ENCODE data around the gene TSC22D2. TPM values are rescaled to one million over a fixed set of nuclear protein-coding genes. Genes with fewer than 3 reads are reported as not detected.

Gene TSC22D2
- total and polyA plus RNA-seq, 2 donors from 2014 or later, result 13.4 to 25.3 TPM

DNA sequence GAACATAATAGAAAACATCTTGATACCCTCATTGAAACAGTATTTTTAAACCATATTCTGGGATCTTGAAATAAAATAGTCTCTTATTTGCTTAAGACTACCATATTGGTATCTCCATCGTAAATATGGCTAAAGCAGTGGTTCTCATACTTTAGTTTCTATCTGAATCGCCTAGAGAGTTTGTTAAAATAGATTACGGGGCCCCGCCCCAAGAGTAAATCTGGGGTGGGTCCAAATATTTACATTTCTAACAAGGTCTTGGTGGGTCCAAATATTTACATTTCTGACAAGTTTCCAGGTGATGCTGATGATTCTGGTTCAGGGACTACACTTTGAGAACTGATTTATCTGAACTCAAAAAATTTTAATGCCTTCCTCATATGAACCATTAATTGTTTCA lies 45.3 kb downstream of the TSC22D2 start:
- Histone ChIP-seq H3K4me3 (ENCODE audit: low read length in 3 of 3) (no peak overlapping the region), H3K9me3 (ENCODE audit: control insufficient read depth in 2 of 3, insufficient read depth in 1 of 3, low read length in 3 of 3) (no peaks in the 10 kb centered on the region), H3K4me1 (ENCODE audit: control insufficient read depth in 2 of 3, insufficient read depth in 2 of 3, low read depth in 1 of 3, low read length in 3 of 3) (peaks cover 0 to 10% (median 0%) of the 10 kb centered on the region in 3 donors), H3K9ac (ENCODE audit: low read length in 3 of 3) (no peak overlapping the region), H3K36me3 (ENCODE audit: control insufficient read depth in 2 of 3, insufficient read depth in 3 of 3, low read length in 3 of 3) (peaks cover 0 to 3% (median under 1%) of the 10 kb centered on the region in 3 donors), H3K27me3 (ENCODE audit: control insufficient read depth, insufficient read depth, low read length) (no peaks in the 10 kb centered on the region), H3K27ac (ENCODE audit: low read depth in 2 of 2, low read length in 2 of 2) (no peak overlapping the region)
- FAIRE-seq (no peak), DNase-seq (no peak)
- intact Hi-C loops (cut with DNase I), result no loop called here
- TF ChIP-seq, protein P1, sequence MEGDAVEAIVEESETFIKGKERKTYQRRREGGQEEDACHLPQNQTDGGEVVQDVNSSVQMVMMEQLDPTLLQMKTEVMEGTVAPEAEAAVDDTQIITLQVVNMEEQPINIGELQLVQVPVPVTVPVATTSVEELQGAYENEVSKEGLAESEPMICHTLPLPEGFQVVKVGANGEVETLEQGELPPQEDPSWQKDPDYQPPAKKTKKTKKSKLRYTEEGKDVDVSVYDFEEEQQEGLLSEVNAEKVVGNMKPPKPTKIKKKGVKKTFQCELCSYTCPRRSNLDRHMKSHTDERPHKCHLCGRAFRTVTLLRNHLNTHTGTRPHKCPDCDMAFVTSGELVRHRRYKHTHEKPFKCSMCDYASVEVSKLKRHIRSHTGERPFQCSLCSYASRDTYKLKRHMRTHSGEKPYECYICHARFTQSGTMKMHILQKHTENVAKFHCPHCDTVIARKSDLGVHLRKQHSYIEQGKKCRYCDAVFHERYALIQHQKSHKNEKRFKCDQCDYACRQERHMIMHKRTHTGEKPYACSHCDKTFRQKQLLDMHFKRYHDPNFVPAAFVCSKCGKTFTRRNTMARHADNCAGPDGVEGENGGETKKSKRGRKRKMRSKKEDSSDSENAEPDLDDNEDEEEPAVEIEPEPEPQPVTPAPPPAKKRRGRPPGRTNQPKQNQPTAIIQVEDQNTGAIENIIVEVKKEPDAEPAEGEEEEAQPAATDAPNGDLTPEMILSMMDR (IDR thresholded peaks at IDR 0.05; ENCODE audit: borderline replicate concordance, extremely low read depth, insufficient read depth), result no peak

GRCh38 chr3:150454085-150454484 lies 46.0 kb downstream of the TSC22D2 start:
- H3K36me3 ChIP-seq (ENCODE audit: control insufficient read depth in 2 of 3, insufficient read depth in 3 of 3, low read length in 3 of 3), result peaks cover 3 to 9% (median 5%) of the 10 kb centered on the region in 3 donors
- TF ChIP-seq, protein P1 (IDR thresholded peaks at IDR 0.05; ENCODE audit: borderline replicate concordance, extremely low read depth, insufficient read depth), result no peak
- H3K27ac ChIP-seq (ENCODE audit: low read depth in 2 of 2, low read length in 2 of 2), result no peak overlapping the region
- no peak overlapping the region for H3K4me3 ChIP-seq (ENCODE audit: low read length in 3 of 3)
- H3K4me1 ChIP-seq (ENCODE audit: control insufficient read depth in 2 of 3, insufficient read depth in 2 of 3, low read depth in 1 of 3, low read length in 3 of 3), result peaks cover 0 to 8% (median 0%) of the 10 kb centered on the region in 3 donors
- no peak overlapping the region for H3K9ac ChIP-seq (ENCODE audit: low read length in 3 of 3)
- DNase-seq (peak in 1 of 5 donors; percentile 28), FAIRE-seq (no peak)
- intact Hi-C loops (cut with DNase I), result no loop called here
- H3K27me3 ChIP-seq (ENCODE audit: control insufficient read depth, insufficient read depth, low read length), result no peaks in the 10 kb centered on the region
- no peaks in the 10 kb centered on the region for H3K9me3 ChIP-seq (ENCODE audit: control insufficient read depth in 2 of 3, insufficient read depth in 1 of 3, low read length in 3 of 3)

DNA sequence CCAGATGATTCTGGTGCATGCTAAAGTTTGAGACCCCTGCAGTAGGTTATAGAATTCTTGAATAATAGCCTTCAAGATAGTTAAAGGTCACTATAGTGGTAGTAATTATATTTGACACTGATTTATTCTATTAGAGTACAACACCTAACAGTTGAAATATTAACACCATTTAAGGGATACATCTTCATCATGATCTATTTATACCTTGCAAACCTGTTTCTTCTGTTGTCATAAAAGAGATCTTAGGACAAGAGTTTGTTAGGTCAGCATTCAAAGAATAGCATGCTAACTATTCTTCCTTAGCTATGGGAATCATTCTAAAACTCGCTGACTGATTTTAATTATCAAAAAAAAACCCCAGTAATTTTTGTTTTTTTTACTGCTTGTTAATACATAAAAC lies 46.5 kb downstream of the TSC22D2 start:
- DNase-seq, result no peak
- Histone ChIP-seq H3K4me1 (ENCODE audit: control insufficient read depth in 2 of 3, insufficient read depth in 2 of 3, low read depth in 1 of 3, low read length in 3 of 3) (peaks cover 0 to 5% (median 0%) of the 10 kb centered on the region in 3 donors), H3K9ac (ENCODE audit: low read length in 3 of 3) (no peak overlapping the region), H3K27me3 (ENCODE audit: control insufficient read depth, insufficient read depth, low read length) (no peaks in the 10 kb centered on the region), H3K36me3 (ENCODE audit: control insufficient read depth in 2 of 3, insufficient read depth in 3 of 3, low read length in 3 of 3) (peaks cover 3 to 9% (median 5%) of the 10 kb centered on the region in 3 donors), H3K27ac (ENCODE audit: low read depth in 2 of 2, low read length in 2 of 2) (no peak overlapping the region), H3K4me3 (ENCODE audit: low read length in 3 of 3) (no peak overlapping the region), H3K9me3 (ENCODE audit: control insufficient read depth in 2 of 3, insufficient read depth in 1 of 3, low read length in 3 of 3) (no peaks in the 10 kb centered on the region)
- FAIRE-seq, result no peak
- intact Hi-C loops (cut with DNase I), result no loop called here
- TF ChIP-seq, protein P1 (IDR thresholded peaks at IDR 0.05; ENCODE audit: borderline replicate concordance, extremely low read depth, insufficient read depth), result no peak

DNA sequence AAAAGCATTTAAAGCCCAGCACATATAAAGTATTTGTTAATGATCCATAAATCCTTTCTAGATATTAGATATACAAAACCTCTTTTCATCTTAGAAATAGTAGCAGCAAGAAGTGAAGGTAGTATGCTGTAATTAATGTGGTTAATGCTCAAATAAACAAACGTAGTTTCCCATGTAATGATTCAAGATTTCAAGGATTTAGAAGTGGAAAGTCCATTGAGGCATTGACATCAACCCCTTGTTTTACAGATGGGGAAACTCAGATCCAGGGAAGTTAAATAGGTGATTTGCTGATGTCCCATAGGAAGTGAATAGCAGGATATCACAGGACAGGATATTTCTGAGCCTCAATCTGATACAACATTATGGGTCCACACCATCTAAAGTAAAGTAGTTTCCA lies 47.2 kb downstream of the TSC22D2 start:
- Histone ChIP-seq H3K27ac (ENCODE audit: low read depth in 2 of 2, low read length in 2 of 2) (no peak overlapping the region), H3K36me3 (ENCODE audit: control insufficient read depth in 2 of 3, insufficient read depth in 3 of 3, low read length in 3 of 3) (peaks cover 3 to 9% (median 5%) of the 10 kb centered on the region in 3 donors), H3K4me1 (ENCODE audit: control insufficient read depth in 2 of 3, insufficient read depth in 2 of 3, low read depth in 1 of 3, low read length in 3 of 3) (peaks cover 0 to 11% (median 0%) of the 10 kb centered on the region in 3 donors), H3K9ac (ENCODE audit: low read length in 3 of 3) (no peak overlapping the region), H3K9me3 (ENCODE audit: control insufficient read depth in 2 of 3, insufficient read depth in 1 of 3, low read length in 3 of 3) (no peaks in the 10 kb centered on the region), H3K4me3 (ENCODE audit: low read length in 3 of 3) (no peak overlapping the region), H3K27me3 (ENCODE audit: control insufficient read depth, insufficient read depth, low read length) (no peaks in the 10 kb centered on the region)
- intact Hi-C loops (cut with DNase I), result no loop called here
- TF ChIP-seq, protein P1 (IDR thresholded peaks at IDR 0.05; ENCODE audit: borderline replicate concordance, extremely low read depth, insufficient read depth), result no peak
- no peak for FAIRE-seq
- DNase-seq, result no peak
